HepG2 (cell line): ENCODE results near the gene CHST4. TPM values are rescaled to one million over a fixed set of nuclear protein-coding genes. Genes with fewer than 3 reads are reported as not detected.

ENCODE experiments used
- ARHGAP35 ChIP-seq: sonication (generic); formaldehyde crosslinking; IDR thresholded peaks from 2 replicates; pipeline ENCODE4 v1.9.0; 2022; ENCODE audit warnings: mild to moderate bottlenecking, inconsistent platforms, moderate library complexity, missing genetic modification reagents, borderline replicate concordance
- BRD4 ChIP-seq: sonication (generic); formaldehyde crosslinking; IDR thresholded peaks from 2 replicates; pipeline ENCODE4 v1.4.0; 2020; ENCODE audit warnings: missing genetic modification reagents
- CSRNP2 ChIP-seq: sonication (generic); formaldehyde crosslinking; conservative IDR thresholded peaks from 2 replicates; pipeline ENCODE4 v1.8.0; 2022; ENCODE audit warnings: low read depth, missing genetic modification reagents
- HDAC1 ChIP-seq: sonication (generic); formaldehyde crosslinking; IDR thresholded peaks from 2 replicates; pipeline ENCODE4 v1.5.1; 2020; ENCODE audit warnings: mild to moderate bottlenecking, missing genetic modification reagents
- ISX ChIP-seq: sonication (generic); formaldehyde crosslinking; conservative IDR thresholded peaks from 2 replicates; pipeline ENCODE4 v1.5.0; 2020; ENCODE audit warnings: missing genetic modification reagents
- KDM4B ChIP-seq: sonication (generic); formaldehyde crosslinking; IDR thresholded peaks from 2 replicates; pipeline ENCODE4 v1.4.0; 2020; ENCODE audit warnings: missing genetic modification reagents
- MYNN ChIP-seq: sonication (generic); formaldehyde crosslinking; IDR thresholded peaks from 2 replicates; pipeline ENCODE4 v1.4.0; 2020; ENCODE audit warnings: mild to moderate bottlenecking, low read depth, missing genetic modification reagents
- NKX3-1 ChIP-seq: sonication (generic); formaldehyde crosslinking; IDR thresholded peaks from 2 replicates; pipeline ENCODE4 v1.5.0; 2020; ENCODE audit warnings: missing genetic modification reagents
- PAWR ChIP-seq: sonication (generic); formaldehyde crosslinking; IDR thresholded peaks from 2 replicates; pipeline ENCODE4 v1.4.0; 2020; ENCODE audit warnings: missing genetic modification reagents, mild to moderate bottlenecking, borderline replicate concordance
- POLR2AphosphoS2 ChIP-seq: IDR thresholded peaks from 2 replicates; pipeline ENCODE4 v1.6.1; 2011; ENCODE audit warnings: low read depth, low read length, improper control_type of control experiment
- THAP9 ChIP-seq: sonication (generic); formaldehyde crosslinking; IDR thresholded peaks from 2 replicates; pipeline ENCODE4; 2020; ENCODE audit warnings: missing genetic modification reagents, mild to moderate bottlenecking, borderline replicate concordance
- U2AF1 ChIP-seq: fragments of 200-400 bp; formaldehyde crosslinking; optimal IDR thresholded peaks from 2 replicates; pipeline ENCODE3; 2017; ENCODE audit warnings: mild to moderate bottlenecking, low read depth, low read length
- YY1 ChIP-seq: IDR thresholded peaks from 2 replicates; pipeline ENCODE4 v1.6.1; 2011; ENCODE audit warnings: low read length, low read depth, moderate library complexity, mild to moderate bottlenecking; ENCODE audit not compliant: insufficient read depth, insufficient replicate concordance
- ZHX1 ChIP-seq: sonication (generic); formaldehyde crosslinking; IDR thresholded peaks from 2 replicates; pipeline ENCODE4 v1.8.1; 2022; ENCODE audit warnings: low read depth, mild to moderate bottlenecking, missing genetic modification reagents
- ZNF282 ChIP-seq: fragments of 450-650 bp; IDR thresholded peaks from 2 replicates; pipeline ENCODE4 v1.6.1; 2018; ENCODE audit not compliant: partially characterized antibody
- ZNF317 ChIP-seq: sonication (generic); formaldehyde crosslinking; IDR thresholded peaks from 2 replicates; pipeline ENCODE4 v1.5.0; 2020; ENCODE audit warnings: mild to moderate bottlenecking, missing genetic modification reagents
- ZNF354B ChIP-seq: sonication (generic); formaldehyde crosslinking; IDR thresholded peaks from 2 replicates; pipeline ENCODE4 v1.8.0; 2022; ENCODE audit warnings: mild to moderate bottlenecking, missing genetic modification reagents
- polyA plus RNA-seq, 8 experiments: library from polyadenylated mRNA; depleted of rRNA in 3 of 8; stranded (reverse) in 7 of 8; unstranded in 1 of 8; fragments of >200 nt; fragmentation: Illumina TruSeq in 4 of 8; extraction: Trizol in 4 of 8; gene quantifications; 2 replicates each; pipeline versions ENCODE4 v1.2.1 to v1.2.3, GENCODE V29; 2011 to 2016; ENCODE audit warnings: low read depth in 4 of 8, missing spikeins in 1 of 8, mixed read lengths in 1 of 8; ENCODE audit not compliant: insufficient read depth in 1 of 8
- total RNA-seq, 5 experiments: library from RNA; depleted of rRNA; stranded (reverse); fragments of >200 nt; fragmentation: Illumina TruSeq; extraction: Trizol; gene quantifications; 2 replicates each; pipeline ENCODE4 v1.2.3, GENCODE V29; 2016; ENCODE audit warnings: low read depth in 1 of 5
- TF ChIP-seq, protein P1 (sequence below): IDR thresholded peaks from 2 replicates; pipeline ENCODE4 v1.6.1; 2016; ENCODE audit warnings: missing compliant biosample characterization, missing genetic modification reagents, borderline replicate concordance

CHST4 gene
- total and polyA plus RNA-seq, 2 of the 13 experiments (the other 11 are each of a cell fraction or from before 2014, with no cell fraction given): not detected

DNA sequence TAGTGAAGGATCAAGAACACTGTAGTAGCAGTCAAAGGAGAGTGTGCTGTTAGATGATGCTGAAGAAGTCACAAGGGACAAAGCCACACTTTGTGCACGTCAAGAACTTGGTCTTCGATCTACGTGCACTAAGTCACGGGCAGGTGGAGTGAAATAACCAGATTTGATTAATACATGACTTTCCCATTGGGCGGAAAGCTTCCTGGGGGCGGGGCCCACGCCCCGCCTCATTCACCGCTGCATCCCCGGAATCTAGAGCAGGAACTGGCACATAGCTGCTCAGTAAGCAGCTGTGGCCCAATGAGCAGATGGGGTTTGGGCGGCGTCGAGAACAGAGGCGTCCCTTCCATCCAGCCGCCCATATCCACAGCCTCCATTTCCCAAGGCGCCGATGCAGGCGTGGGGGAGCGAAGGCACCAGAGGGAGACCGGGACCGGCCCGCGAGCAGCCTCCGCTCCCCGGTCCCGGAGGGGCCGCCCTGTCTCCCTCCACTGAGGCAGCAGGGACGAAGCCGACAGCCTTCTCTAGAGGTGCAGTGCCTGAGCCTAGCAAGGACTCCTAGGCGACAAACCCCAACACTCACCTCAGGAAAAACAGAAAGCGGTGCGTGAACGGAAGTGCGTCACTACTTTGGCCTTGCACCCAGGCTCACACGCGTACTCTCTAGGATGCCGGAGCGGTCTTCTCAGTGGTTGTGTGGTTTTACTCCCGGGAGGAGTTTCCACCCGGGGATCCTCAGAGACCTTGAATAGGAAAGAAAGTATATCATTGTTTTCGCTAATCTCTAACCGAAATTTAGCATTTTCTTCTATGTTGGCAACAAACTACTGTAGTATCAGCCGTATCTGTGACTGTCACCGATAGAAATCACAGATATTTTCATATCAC, 42.0 kb upstream of the CHST4 start (continued):
- TF ChIP-seq THAP9 (CRISPR knock-in tag) (peak; percentile 92), POLR2AphosphoS2 (no peak), NKX3-1 (CRISPR knock-in tag) (0 out of 2 replicates have a peak, but pooled peaks have one; percentile 37), MYNN (CRISPR knock-in tag) (0 out of 2 replicates have a peak, but pooled peaks have one; percentile 30), KDM4B (CRISPR knock-in tag) (peak; percentile 69; the same call in 1 of the 2 replicates), ARHGAP35 (CRISPR knock-in tag) (peak; percentile 67; the same call in 1 of the 2 replicates), ZNF317 (peak; percentile 70), ZNF354B (CRISPR knock-in tag) (no peak), BRD4 (CRISPR knock-in tag) (0 out of 2 replicates have a peak, but pooled peaks have one; percentile 29), YY1 (peak; percentile 80), U2AF1 (peak; percentile 61), ZHX1 (CRISPR knock-in tag) (peak; percentile 92), HDAC1 (CRISPR knock-in tag) (peak; percentile 84), PAWR (no peak), ISX (CRISPR knock-in tag) (no peak), ZNF282 (no peak), CSRNP2 (no peak)
- TF ChIP-seq, protein P1, sequence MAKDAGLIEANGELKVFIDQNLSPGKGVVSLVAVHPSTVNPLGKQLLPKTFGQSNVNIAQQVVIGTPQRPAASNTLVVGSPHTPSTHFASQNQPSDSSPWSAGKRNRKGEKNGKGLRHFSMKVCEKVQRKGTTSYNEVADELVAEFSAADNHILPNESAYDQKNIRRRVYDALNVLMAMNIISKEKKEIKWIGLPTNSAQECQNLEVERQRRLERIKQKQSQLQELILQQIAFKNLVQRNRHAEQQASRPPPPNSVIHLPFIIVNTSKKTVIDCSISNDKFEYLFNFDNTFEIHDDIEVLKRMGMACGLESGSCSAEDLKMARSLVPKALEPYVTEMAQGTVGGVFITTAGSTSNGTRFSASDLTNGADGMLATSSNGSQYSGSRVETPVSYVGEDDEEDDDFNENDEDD: peak; percentile 62; the same call in 1 of the 2 replicates
